RWPE1 (cell line): ENCODE results near the gene MAP3K10.

Source experiments
- CTCF ChIA-PET: fragments of 350-600 bp; sonication (Branson Sonifier 250); formaldehyde crosslinking; extraction: SDS; loops from one replicate; lab custom pipeline; 2021; lab: Yijun Ruan, JAX
- POLR2A ChIA-PET: fragments of 400-600 bp; formaldehyde crosslinking; extraction: SDS; loops from one replicate; lab custom pipeline; 2020; ENCODE audit warnings: antibody characterized with exemption; ENCODE audit not compliant: low non-redundant PET; lab: Yijun Ruan, JAX
- DNase-seq: peaks from one replicate; pipeline ENCODE4 v3.0.0; 2012; ENCODE audit warnings: low spot score
- H3K27ac ChIP-seq: fragments of 450-650 bp; 2 replicates; pipeline ENCODE4 v1.5.1; 2017
- TF ChIP-seq, protein P1 (sequence below): fragments of 450-650 bp; conservative IDR thresholded peaks from 2 replicates; pipeline ENCODE4 v1.5.1; 2017; ENCODE audit warnings: low read depth, mild to moderate bottlenecking

Gene MAP3K10

DNA sequence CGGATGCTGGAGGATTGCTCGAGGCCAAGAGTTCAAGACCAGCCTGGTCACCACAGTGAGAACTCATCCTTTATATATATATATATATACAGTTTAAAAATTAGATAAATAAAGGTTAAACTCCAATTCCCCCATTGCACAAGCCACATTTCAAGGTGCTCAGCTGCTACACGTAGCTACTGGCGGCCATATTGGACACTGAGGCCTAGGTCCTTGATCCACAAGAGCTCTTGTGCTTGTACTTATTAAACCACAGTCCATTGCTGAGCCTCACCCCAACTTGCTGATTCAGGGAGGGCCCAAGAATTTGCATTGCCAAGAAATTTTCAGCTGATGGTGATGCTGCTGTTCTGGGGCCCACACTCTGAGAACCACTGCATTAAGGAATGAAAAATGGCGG is 17.4 kb downstream of the MAP3K10 start:
- DNase-seq = no peak
- H3K27ac ChIP-seq = no peak overlapping the region
- POLR2A ChIA-PET = no interaction called here
- CTCF ChIA-PET = no interaction called here
- TF ChIP-seq, protein P1, sequence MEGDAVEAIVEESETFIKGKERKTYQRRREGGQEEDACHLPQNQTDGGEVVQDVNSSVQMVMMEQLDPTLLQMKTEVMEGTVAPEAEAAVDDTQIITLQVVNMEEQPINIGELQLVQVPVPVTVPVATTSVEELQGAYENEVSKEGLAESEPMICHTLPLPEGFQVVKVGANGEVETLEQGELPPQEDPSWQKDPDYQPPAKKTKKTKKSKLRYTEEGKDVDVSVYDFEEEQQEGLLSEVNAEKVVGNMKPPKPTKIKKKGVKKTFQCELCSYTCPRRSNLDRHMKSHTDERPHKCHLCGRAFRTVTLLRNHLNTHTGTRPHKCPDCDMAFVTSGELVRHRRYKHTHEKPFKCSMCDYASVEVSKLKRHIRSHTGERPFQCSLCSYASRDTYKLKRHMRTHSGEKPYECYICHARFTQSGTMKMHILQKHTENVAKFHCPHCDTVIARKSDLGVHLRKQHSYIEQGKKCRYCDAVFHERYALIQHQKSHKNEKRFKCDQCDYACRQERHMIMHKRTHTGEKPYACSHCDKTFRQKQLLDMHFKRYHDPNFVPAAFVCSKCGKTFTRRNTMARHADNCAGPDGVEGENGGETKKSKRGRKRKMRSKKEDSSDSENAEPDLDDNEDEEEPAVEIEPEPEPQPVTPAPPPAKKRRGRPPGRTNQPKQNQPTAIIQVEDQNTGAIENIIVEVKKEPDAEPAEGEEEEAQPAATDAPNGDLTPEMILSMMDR = no peak

DNA sequence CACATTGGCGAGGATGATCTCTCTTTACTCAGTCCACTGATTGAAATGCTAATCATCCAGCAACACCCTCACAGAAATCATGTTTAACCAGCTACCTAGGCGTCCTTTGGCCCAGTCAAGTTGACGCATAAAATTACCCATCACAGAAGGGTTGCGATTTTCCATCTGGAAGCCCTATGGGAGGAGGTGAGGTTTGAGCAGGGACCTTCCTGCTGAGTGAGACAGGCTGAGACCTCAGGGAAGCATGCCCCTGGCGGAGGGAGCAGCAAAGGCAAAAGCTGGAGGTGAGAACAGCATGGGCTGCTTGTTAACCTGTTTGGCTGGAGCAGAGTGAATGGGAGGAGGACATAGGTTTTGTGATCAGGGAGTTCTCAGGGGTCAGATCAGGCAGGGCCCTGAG is 19.7 kb downstream of the MAP3K10 start:
- TF ChIP-seq, protein P1 = no peak
- no peak for DNase-seq
- ChIA-PET POLR2A (no interaction called here), CTCF (interaction anchor here (0.5 kb wide), 1 partner anchor 1095 kb away, joined by 3 read pairs; no protein-coding TSS in a partner anchor)
- no peak overlapping the region for H3K27ac ChIP-seq

DNA sequence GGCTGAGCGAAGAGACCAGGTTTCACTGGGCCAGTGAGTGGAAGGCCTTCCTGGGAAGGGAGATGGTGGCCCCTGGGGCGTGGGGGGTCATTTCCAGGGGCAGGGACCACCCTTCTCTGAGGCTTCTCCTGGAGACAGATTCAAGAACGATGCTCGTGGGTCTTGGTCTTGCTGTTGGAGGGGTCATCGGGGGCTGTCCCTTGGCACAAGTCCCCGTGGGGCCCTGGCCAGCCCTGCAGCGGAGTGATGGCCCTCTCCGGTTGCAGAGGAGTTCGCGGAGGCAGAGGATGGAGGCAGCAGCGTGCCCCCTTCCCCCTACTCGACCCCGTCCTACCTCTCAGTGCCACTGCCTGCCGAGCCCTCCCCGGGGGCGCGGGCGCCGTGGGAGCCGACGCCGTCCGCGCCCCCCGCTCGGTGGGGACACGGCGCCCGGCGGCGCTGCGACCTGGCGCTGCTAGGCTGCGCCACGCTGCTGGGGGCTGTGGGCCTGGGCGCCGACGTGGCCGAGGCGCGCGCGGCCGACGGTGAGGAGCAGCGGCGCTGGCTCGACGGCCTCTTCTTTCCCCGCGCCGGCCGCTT is 22.1 kb downstream of the MAP3K10 start:
- POLR2A ChIA-PET = no interaction called here
- no peak overlapping the region for H3K27ac ChIP-seq
- CTCF ChIA-PET = no interaction called here

DNA sequence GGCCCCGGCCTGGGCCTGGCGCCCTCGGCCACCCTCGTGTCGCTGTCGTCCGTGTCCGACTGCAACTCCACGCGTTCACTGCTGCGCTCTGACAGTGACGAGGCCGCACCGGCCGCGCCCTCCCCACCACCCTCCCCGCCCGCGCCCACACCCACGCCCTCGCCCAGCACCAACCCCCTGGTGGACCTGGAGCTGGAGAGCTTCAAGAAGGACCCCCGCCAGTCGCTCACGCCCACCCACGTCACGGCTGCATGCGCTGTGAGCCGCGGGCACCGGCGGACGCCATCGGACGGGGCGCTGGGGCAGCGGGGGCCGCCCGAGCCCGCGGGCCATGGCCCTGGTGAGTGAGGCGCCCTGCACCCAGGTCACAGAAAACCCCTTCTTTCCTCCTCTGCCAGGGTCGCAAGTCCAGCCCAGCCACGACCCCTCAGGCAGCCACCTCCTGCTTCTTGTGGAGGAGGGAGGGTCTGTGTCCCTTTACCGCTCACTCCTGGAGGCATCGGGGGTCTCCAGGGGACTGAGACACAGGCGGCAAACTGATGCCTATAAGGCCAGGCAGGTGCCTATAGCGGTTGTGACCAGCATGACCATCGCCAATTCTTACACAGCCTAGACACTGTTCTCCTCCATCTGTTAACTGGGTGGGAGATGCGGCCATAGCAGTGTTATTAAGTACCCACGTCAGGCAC is 22.8 kb downstream of the MAP3K10 start:
- TF ChIP-seq, protein P1 = no peak
- no peak overlapping the region for H3K27ac ChIP-seq
- POLR2A ChIA-PET = no interaction called here
- no peak for DNase-seq
- CTCF ChIA-PET = interaction anchor here (1.1 kb wide), 1 partner anchor 56 kb away, joined by 3 read pairs; no protein-coding TSS in a partner anchor

More for the DNA sequence above, 22.1 kb downstream of the MAP3K10 start:
- no peak for DNase-seq
- TF ChIP-seq, protein P1 = no peak

- no peak overlapping the region for H3K27ac ChIP-seq
- POLR2A ChIA-PET = no interaction called here
- no peak for DNase-seq
- CTCF ChIA-PET = interaction anchor here (1.1 kb wide), 1 partner anchor 57 kb away, joined by 3 read pairs; no protein-coding TSS in a partner anchor
- TF ChIP-seq, protein P1 = no peak
Measured at GRCh38 chr19:40214936-40215335, 23.7 kb downstream of the MAP3K10 start.

- DNase-seq = no peak
- TF ChIP-seq, protein P1 = no peak
- ChIA-PET CTCF (no interaction called here), POLR2A (no interaction called here)
- no peak overlapping the region for H3K27ac ChIP-seq
Measured at GRCh38 chr19:40216013-40216776, 25.0 kb downstream of the MAP3K10 start.
